Hematopoietic multipotent progenitor cell treated with erythropoietin and hydrocortisone succinate and interleukin-3 and kit ligand, for 8 days (in vitro differentiated cells): ENCODE data around the gene HOXA3.
A peak's percentile ranks its signal among the peaks of the same experiment; 100 is the strongest.

ENCODE experiments used
- DNase-seq: peaks from one replicate; pipeline ENCODE4 v3.0.0-alpha.2; 2015

HOXA3 gene

GRCh38 chr7:27142580-27143022 is 9.8 kb downstream of the HOXA3 start:
- DNase-seq, result no peak

- DNase-seq, result no peak
Measured at GRCh38 chr7:27141923-27142579, 10.3 kb downstream of the HOXA3 start.

GRCh38 chr7:27141137-27141922 is 11.1 kb downstream of the HOXA3 start:
- no peak for DNase-seq

- DNase-seq, result no peak
Measured at GRCh38 chr7:27140126-27140857, 12.1 kb downstream of the HOXA3 start.

- no peak for DNase-seq
Measured at GRCh38 chr7:27139334-27140125, 12.9 kb downstream of the HOXA3 start.

GRCh38 chr7:27138985-27139333 is 13.4 kb downstream of the HOXA3 start:
- no peak for DNase-seq

- no peak for DNase-seq
Measured at GRCh38 chr7:27138472-27138871, 13.9 kb downstream of the HOXA3 start.

GRCh38 chr7:27137640-27138315 is 14.6 kb downstream of the HOXA3 start:
- no peak for DNase-seq

GRCh38 chr7:27134392-27134791 is 18.0 kb downstream of the HOXA3 start:
- DNase-seq, result no peak

- DNase-seq, result no peak
Measured at GRCh38 chr7:27133409-27134231, 18.8 kb downstream of the HOXA3 start.

- no peak for DNase-seq
Measured at GRCh38 chr7:27132978-27133377, 19.4 kb downstream of the HOXA3 start.

- no peak for DNase-seq
Measured at GRCh38 chr7:27132214-27132613, 20.2 kb downstream of the HOXA3 start.

- DNase-seq, result no peak
Measured at GRCh38 chr7:27131390-27131819, 21.0 kb downstream of the HOXA3 start.

GRCh38 chr7:27130540-27131389 is 21.6 kb downstream of the HOXA3 start, which contains the start of gene HOXA4:
TSS of gene HOXA4 (minus strand) at chr7:27130757. CDS start at chr7:27130733, 24 bp downstream.
- DNase-seq, result peak; percentile 77

- DNase-seq, result no peak
Measured at GRCh38 chr7:27129729-27130539, 22.4 kb downstream of the HOXA3 start.

- DNase-seq, result no peak
Measured at GRCh38 chr7:27128776-27129728, 23.3 kb downstream of the HOXA3 start.

- DNase-seq, result no peak
Measured at GRCh38 chr7:27128034-27128433, 24.3 kb downstream of the HOXA3 start.
